DND-41 (cell line): ENCODE results near the gene LDHAL6A.

Experiments
- ATAC-seq: fragments of 200-7000 bp; cut with Tn5 transposase; 3 replicates; pipeline ENCODE4 v1.9.1; 2021; ENCODE audit warnings: low read depth; ENCODE audit not compliant: insufficient read depth
- DNase-seq: peaks from one replicate; pipeline ENCODE4 v3.0.0-alpha.2; 2020
- H2AFZ ChIP-seq: 2 replicates; pipeline ENCODE4 v1.6.0; 2012; ENCODE audit warnings: low read depth, low read length
- H3K27ac ChIP-seq: 2 replicates; pipeline ENCODE4 v1.5.1; 2012; ENCODE audit warnings: low read length, inconsistent platforms
- H3K27me3 ChIP-seq: fragments of 200-600 bp; sonication (generic); 2 replicates; pipeline ENCODE4 v1.6.0; 2012; ENCODE audit warnings: low read length, mild to moderate bottlenecking, inconsistent platforms; ENCODE audit not compliant: insufficient read depth, poor library complexity
- H3K36me3 ChIP-seq: 2 replicates; pipeline ENCODE4 v1.5.1; 2012; ENCODE audit warnings: low read length, inconsistent platforms; ENCODE audit not compliant: insufficient read depth
- H3K4me1 ChIP-seq: 2 replicates; pipeline ENCODE4 v1.5.1; 2012; ENCODE audit warnings: mild to moderate bottlenecking, low read length; ENCODE audit not compliant: insufficient read depth
- H3K4me2 ChIP-seq: 2 replicates; pipeline ENCODE4 v1.6.0; 2012; ENCODE audit warnings: mild to moderate bottlenecking, moderate library complexity, low read length, inconsistent platforms; ENCODE audit not compliant: insufficient read depth
- H3K4me3 ChIP-seq, 2 experiments: fragments of 200-600 bp in 1 of 2; shearing (Covaris generic) in 1 of 2; 2 replicates each; pipeline ENCODE4 v1.5.1; 2012 to 2016; ENCODE audit warnings: inconsistent platforms in 2 of 2, low read length in 2 of 2, mild to moderate bottlenecking in 2 of 2, low read depth in 1 of 2, moderate library complexity in 1 of 2
- H3K79me2 ChIP-seq: 2 replicates; pipeline ENCODE4 v1.6.0; 2012; ENCODE audit warnings: low read length, inconsistent platforms; ENCODE audit not compliant: insufficient read depth
- H3K9ac ChIP-seq: 2 replicates; pipeline ENCODE4 v1.6.0; 2012; ENCODE audit warnings: low read depth, mild to moderate bottlenecking, inconsistent platforms, low read length, moderate library complexity
- H3K9me3 ChIP-seq: 2 replicates; pipeline ENCODE4 v1.5.1; 2012; ENCODE audit warnings: low read length, moderate library complexity, mild to moderate bottlenecking, inconsistent platforms; ENCODE audit not compliant: insufficient read depth, severe bottlenecking
- H4K20me1 ChIP-seq: 2 replicates; pipeline ENCODE4 v1.6.0; 2012; ENCODE audit warnings: low read length; ENCODE audit not compliant: insufficient read depth
- CTCF ChIP-seq: IDR thresholded peaks from 2 replicates; pipeline ENCODE4 v1.5.1; 2012; ENCODE audit warnings: borderline replicate concordance, low read length, moderate library complexity, mild to moderate bottlenecking; ENCODE audit not compliant: poor library complexity, severe bottlenecking; ENCODE audit errors: extremely low read depth
- EZH2 ChIP-seq: IDR thresholded peaks from 3 replicates; pipeline ENCODE4 v1.6.1; 2012; ENCODE audit warnings: borderline replicate concordance, low read depth, mild to moderate bottlenecking, moderate library complexity, low read length, inconsistent platforms; ENCODE audit not compliant: severe bottlenecking

The LDHAL6A gene

GRCh38 chr11:18493310-18493709, 37.7 kb downstream of the LDHAL6A start:
- H4K20me1 ChIP-seq: no peaks in the 10 kb centered on the region
- H3K4me3 ChIP-seq: no peak overlapping the region
- TF ChIP-seq EZH2: no peak
- TF ChIP-seq CTCF: no peak
- H3K4me2 ChIP-seq: no peak overlapping the region
- no peak overlapping the region for H2AFZ ChIP-seq
- H3K27me3 ChIP-seq: no peaks in the 10 kb centered on the region
- H3K4me1 ChIP-seq: no peaks in the 10 kb centered on the region
- H3K36me3 ChIP-seq: peaks cover 69% of the 10 kb centered on the region
- ATAC-seq: no peak
- H3K9me3 ChIP-seq: no peaks in the 10 kb centered on the region
- no peaks in the 10 kb centered on the region for H3K79me2 ChIP-seq
- no peak for DNase-seq
- H3K27ac ChIP-seq: no peak overlapping the region
- H3K9ac ChIP-seq: no peak overlapping the region

DNA sequence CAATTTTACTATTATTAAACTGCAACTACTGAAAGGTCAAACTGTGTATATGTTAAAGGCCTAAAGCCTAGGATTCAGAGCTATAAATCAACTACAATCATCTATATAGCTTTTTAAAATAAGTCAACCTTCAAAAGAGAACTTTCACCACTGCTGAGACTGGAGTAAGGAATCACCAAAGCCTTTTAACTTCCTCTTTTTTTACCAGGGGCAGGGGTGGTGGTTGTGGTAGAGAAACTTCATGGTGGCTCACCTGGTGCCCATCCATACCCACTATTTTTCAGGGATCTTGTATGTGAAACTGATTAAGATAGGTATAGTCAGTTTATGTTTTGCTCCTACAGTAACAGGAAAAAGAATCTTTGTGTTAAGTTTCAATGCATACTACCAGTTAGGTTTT, 39.6 kb downstream of the LDHAL6A start:
- H3K4me1 ChIP-seq: no peaks in the 10 kb centered on the region
- no peaks in the 10 kb centered on the region for H3K79me2 ChIP-seq
- no peak overlapping the region for H3K9ac ChIP-seq
- peaks cover 73% of the 10 kb centered on the region for H3K36me3 ChIP-seq
- no peak overlapping the region for H3K27ac ChIP-seq
- DNase-seq (no peak), ATAC-seq (no peak)
- no peaks in the 10 kb centered on the region for H4K20me1 ChIP-seq
- H3K4me3 ChIP-seq: no peak overlapping the region
- TF ChIP-seq CTCF: no peak
- TF ChIP-seq EZH2: no peak
- H3K27me3 ChIP-seq: no peaks in the 10 kb centered on the region
- no peak overlapping the region for H2AFZ ChIP-seq
- no peaks in the 10 kb centered on the region for H3K9me3 ChIP-seq
- H3K4me2 ChIP-seq: no peak overlapping the region

DNA sequence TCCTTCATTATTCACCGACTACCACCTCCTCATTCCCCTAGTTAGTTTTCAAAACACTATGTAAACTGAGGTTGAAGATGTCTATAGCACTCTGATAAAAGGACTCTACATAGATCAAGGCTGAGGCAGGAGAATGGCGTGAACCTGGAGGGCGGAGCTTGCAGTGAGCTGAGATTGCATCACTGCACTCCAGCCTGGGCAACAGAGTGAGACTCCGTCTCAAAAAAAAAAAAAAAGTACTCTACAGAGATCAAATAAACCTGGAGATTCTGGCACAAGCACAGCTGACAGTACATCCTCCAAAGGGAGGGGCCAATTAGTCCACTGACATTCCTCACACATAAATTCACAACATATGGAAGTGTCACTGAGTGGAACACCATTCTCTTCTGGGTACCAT, 40.0 kb downstream of the LDHAL6A start:
- ATAC-seq (no peak; the same call in 2 of the 3 replicates), DNase-seq (no peak)
- no peak overlapping the region for H3K9ac ChIP-seq
- peaks cover 73% of the 10 kb centered on the region for H3K36me3 ChIP-seq
- no peaks in the 10 kb centered on the region for H3K4me1 ChIP-seq
- no peaks in the 10 kb centered on the region for H3K79me2 ChIP-seq
- H3K27ac ChIP-seq: no peak overlapping the region
- TF ChIP-seq CTCF (no peak), EZH2 (no peak)
- no peaks in the 10 kb centered on the region for H3K27me3 ChIP-seq
- H3K9me3 ChIP-seq: no peaks in the 10 kb centered on the region
- H3K4me3 ChIP-seq: no peak overlapping the region
- H2AFZ ChIP-seq: no peak overlapping the region
- H3K4me2 ChIP-seq: no peak overlapping the region
- H4K20me1 ChIP-seq: no peaks in the 10 kb centered on the region

DNA sequence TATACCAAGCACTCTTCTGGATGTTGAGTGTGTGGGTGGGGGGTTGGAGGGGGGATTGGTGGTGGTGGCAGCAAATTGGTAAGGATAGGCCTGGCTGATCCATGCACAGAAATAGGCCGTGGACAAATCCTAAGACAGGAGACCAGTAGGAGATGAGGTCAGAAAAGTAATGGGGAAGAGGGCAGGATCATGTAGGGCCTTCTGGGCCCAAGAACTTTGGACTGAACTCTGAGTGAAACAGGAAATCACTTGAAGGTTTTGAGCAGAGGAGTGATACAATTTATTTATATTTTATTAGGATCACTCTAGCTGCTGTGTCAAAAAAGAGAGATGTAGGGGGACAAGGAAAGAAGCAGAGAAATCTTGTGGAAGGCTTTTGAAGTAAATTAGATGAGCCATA, 42.4 kb downstream of the LDHAL6A start:
- H3K79me2 ChIP-seq: no peaks in the 10 kb centered on the region
- H3K27me3 ChIP-seq: no peaks in the 10 kb centered on the region
- H3K27ac ChIP-seq: no peak overlapping the region
- no peak overlapping the region for H3K4me3 ChIP-seq
- H3K4me2 ChIP-seq: no peak overlapping the region
- H2AFZ ChIP-seq: no peak overlapping the region
- ATAC-seq (no peak), DNase-seq (no peak)
- H3K4me1 ChIP-seq: no peaks in the 10 kb centered on the region
- no peaks in the 10 kb centered on the region for H4K20me1 ChIP-seq
- H3K36me3 ChIP-seq: peaks cover 78% of the 10 kb centered on the region
- no peak for TF ChIP-seq EZH2
- TF ChIP-seq CTCF: no peak
- no peaks in the 10 kb centered on the region for H3K9me3 ChIP-seq
- H3K9ac ChIP-seq: no peak overlapping the region
